Neutrophil (primary cell): Measurements from ENCODE around the gene FRRS1L.

Source experiments
- H3K27ac ChIP-seq: fragments of 200-600 bp; sonication (generic); 2 replicates; pipeline ENCODE4 v1.5.1; 2016; ENCODE audit warnings: mild to moderate bottlenecking, moderate library complexity
- H3K27me3 ChIP-seq: fragments of 200-600 bp; sonication (generic); 2 replicates; pipeline ENCODE4 v1.6.0; 2016; ENCODE audit warnings: mild to moderate bottlenecking
- H3K36me3 ChIP-seq: fragments of 200-600 bp; sonication (generic); 2 replicates; pipeline ENCODE4 v1.5.1; 2017
- H3K4me1 ChIP-seq, 2 experiments: fragments of 200-600 bp in 1 of 2; sonication (generic) in 1 of 2; 1 replicate in 1 of 2; 2 replicates in 1 of 2; pipeline versions ENCODE4 v1.5.1 to v1.6.1; 2013 to 2016; ENCODE audit warnings: low read depth in 1 of 2, low read length in 1 of 2, mild to moderate bottlenecking in 1 of 2, moderate library complexity in 1 of 2; ENCODE audit not compliant: control insufficient read depth in 1 of 2, insufficient read depth in 1 of 2
- H3K4me3 ChIP-seq, 2 experiments: fragments of 200-600 bp in 1 of 2; sonication (generic) in 1 of 2; 1 replicate in 1 of 2; 2 replicates in 1 of 2; pipeline ENCODE4 v1.5.1; 2013 to 2016; ENCODE audit warnings: low read depth in 1 of 2, low read length in 1 of 2, mild to moderate bottlenecking in 1 of 2, moderate library complexity in 1 of 2
- H3K9me3 ChIP-seq: fragments of 200-600 bp; sonication (generic); 2 replicates; pipeline ENCODE4 v1.5.1; 2016
- CTCF ChIP-seq: fragments of 200-600 bp; sonication (generic); IDR thresholded peaks from 2 replicates; pipeline ENCODE4 v1.5.1; 2016; ENCODE audit warnings: antibody characterized with exemption

Gene FRRS1L

GRCh38 chr9:109094268-109094667, 72.8 kb downstream of the FRRS1L start:
- Histone ChIP-seq H3K4me1 (no peaks in the 10 kb centered on the region), H3K4me3 (no peak overlapping the region), H3K27me3 (no peaks in the 10 kb centered on the region), H3K27ac (no peak overlapping the region), H3K36me3 (peaks cover 27% of the 10 kb centered on the region), H3K9me3 (no peaks in the 10 kb centered on the region)
- TF ChIP-seq CTCF, result no peak

GRCh38 chr9:109092587-109092986, 74.5 kb downstream of the FRRS1L start:
- peaks cover 38% of the 10 kb centered on the region for H3K36me3 ChIP-seq

GRCh38 chr9:109092051-109092580, 74.9 kb downstream of the FRRS1L start:
- H3K27me3 ChIP-seq, result no peaks in the 10 kb centered on the region
- no peak overlapping the region for H3K27ac ChIP-seq
- no peaks in the 10 kb centered on the region for H3K9me3 ChIP-seq
- H3K4me3 ChIP-seq, result no peak overlapping the region
- peaks cover 42% of the 10 kb centered on the region for H3K36me3 ChIP-seq
- no peaks in the 10 kb centered on the region for H3K4me1 ChIP-seq
- no peak for TF ChIP-seq CTCF

More at GRCh38 chr9:109092587-109092986, 74.5 kb downstream of the FRRS1L start:
- TF ChIP-seq CTCF, result no peak
- H3K9me3 ChIP-seq, result no peaks in the 10 kb centered on the region
- no peaks in the 10 kb centered on the region for H3K27me3 ChIP-seq
- no peak overlapping the region for H3K4me3 ChIP-seq
- H3K27ac ChIP-seq, result no peak overlapping the region
- no peaks in the 10 kb centered on the region for H3K4me1 ChIP-seq

GRCh38 chr9:109088221-109088620, 78.8 kb downstream of the FRRS1L start:
- H3K27ac ChIP-seq, result no peak overlapping the region
- H3K27me3 ChIP-seq, result no peaks in the 10 kb centered on the region
- no peaks in the 10 kb centered on the region for H3K9me3 ChIP-seq
- TF ChIP-seq CTCF, result no peak
- no peaks in the 10 kb centered on the region for H3K4me1 ChIP-seq
- peaks cover 43% of the 10 kb centered on the region for H3K36me3 ChIP-seq
- no peak overlapping the region for H3K4me3 ChIP-seq

- no peak overlapping the region for H3K4me3 ChIP-seq
- peaks cover 42% of the 10 kb centered on the region for H3K36me3 ChIP-seq
- no peak overlapping the region for H3K27ac ChIP-seq
- no peaks in the 10 kb centered on the region for H3K9me3 ChIP-seq
- H3K27me3 ChIP-seq, result no peaks in the 10 kb centered on the region
- no peak for TF ChIP-seq CTCF
- no peaks in the 10 kb centered on the region for H3K4me1 ChIP-seq
Measured at GRCh38 chr9:109087795-109088194, 79.3 kb downstream of the FRRS1L start.

- Histone ChIP-seq H3K4me3 (no peak overlapping the region), H3K4me1 (no peaks in the 10 kb centered on the region), H3K9me3 (no peaks in the 10 kb centered on the region), H3K27ac (no peak overlapping the region), H3K36me3 (peaks cover 46% of the 10 kb centered on the region), H3K27me3 (no peaks in the 10 kb centered on the region)
- TF ChIP-seq CTCF, result no peak
Measured at GRCh38 chr9:109086221-109086620, 80.8 kb downstream of the FRRS1L start.
